K562 (cell line): Measurements from ENCODE around the gene HOXB3. TPM values are rescaled to one million over a fixed set of nuclear protein-coding genes. Genes with fewer than 3 reads are reported as not detected.
A peak's percentile ranks its signal among the peaks of the same experiment; 100 is the strongest.

Experiments
- XRCC4 ChIP-seq: IDR thresholded peaks from one replicate; pipeline ENCODE4 v1.6.1; 2011; ENCODE audit not compliant: insufficient read depth, insufficient read length; ENCODE audit errors: extremely low read depth
- ZBTB11 ChIP-seq, 3 experiments: fragments of 200-800 bp in 1 of 3; fragments of 250-450 bp in 1 of 3; fragments of 450-650 bp in 1 of 3; sonication (Bioruptor Pico) in 1 of 3; sonication (Bioruptor generic) in 1 of 3; formaldehyde crosslinking in 1 of 3; IDR thresholded peaks; 2 replicates each; pipeline versions ENCODE4 v1.6.1 to v1.8.0; 2016 to 2022; ENCODE audit warnings: mild to moderate bottlenecking in 2 of 3, missing genetic modification characterization in 2 of 3, missing compliant biosample characterization in 1 of 3, moderate library complexity in 1 of 3
- polyA plus RNA-seq, 8 experiments: library from polyadenylated mRNA; depleted of rRNA in 4 of 8; stranded (reverse) in 5 of 8; unstranded in 3 of 8; fragments of >200 nt; fragmentation: Nextera tagmentation in 2 of 8; fragmentation: Illumina TruSeq in 1 of 8; extraction: Ambion mirVana in 2 of 8; extraction: Trizol in 1 of 8; gene quantifications; 2 replicates each; pipeline versions ENCODE4 v1.2.1 to v1.2.3, GENCODE V29; 2011 to 2014; ENCODE audit warnings: inconsistent platforms in 1 of 8, missing spikeins in 1 of 8
- total RNA-seq, 7 experiments: library from RNA; depleted of rRNA in 6 of 7; stranded (reverse); fragments of >200 nt in 6 of 7; fragmentation: Illumina TruSeq in 2 of 7; extraction: Trizol in 2 of 7; gene quantifications; 2 replicates each; pipeline versions ENCODE4 v1.2.1 to v1.2.3, GENCODE V29; 2011 to 2021; ENCODE audit warnings: low replicate concordance in 1 of 7

HOXB3 gene
- total and polyA plus RNA-seq, 9 of the 15 experiments (the other 6 are each of a cell fraction or from before 2014, with no cell fraction given), result 2.4 to 41.3 (median 20.2) TPM

GRCh38 chr17:48615047-48615962 is 25.3 kb upstream of the HOXB3 start, which contains the start of gene HOXB8 (continued):
- 0 out of 6 replicates have a peak, but pooled peaks of 1 of the 3 experiments have one; percentile 27 for TF ChIP-seq ZBTB11 (CRISPR knock-in tag; IDR thresholded peaks at IDR 0.05)
- no peak for TF ChIP-seq XRCC4
